Gastrocnemius medialis (tissue), 4 donors: ENCODE data around the gene SRRM2.

Experiments
- POLR2A ChIP-seq, 2 donors: fragments of 450-650 bp; IDR thresholded peaks; one replicate each; pipeline ENCODE4 v1.6.1; 2017; ENCODE audit warnings: antibody characterized with exemption in 2 of 2, mild to moderate bottlenecking in 2 of 2, moderate library complexity in 2 of 2
- TF ChIP-seq, protein P1 (sequence below), 5 experiments: fragments of 450-650 bp in 3 of 5; fragments of 200-600 bp in 2 of 5; sonication (generic) in 2 of 5; IDR thresholded peaks in 4 of 5; conservative IDR thresholded peaks in 1 of 5; 1 replicate in 4 of 5; 2 replicates in 1 of 5; pipeline ENCODE4 v1.5.1; 2016 to 2019; ENCODE audit warnings: antibody characterized with exemption in 5 of 5, mild to moderate bottlenecking in 3 of 5, moderate library complexity in 3 of 5

DNA sequence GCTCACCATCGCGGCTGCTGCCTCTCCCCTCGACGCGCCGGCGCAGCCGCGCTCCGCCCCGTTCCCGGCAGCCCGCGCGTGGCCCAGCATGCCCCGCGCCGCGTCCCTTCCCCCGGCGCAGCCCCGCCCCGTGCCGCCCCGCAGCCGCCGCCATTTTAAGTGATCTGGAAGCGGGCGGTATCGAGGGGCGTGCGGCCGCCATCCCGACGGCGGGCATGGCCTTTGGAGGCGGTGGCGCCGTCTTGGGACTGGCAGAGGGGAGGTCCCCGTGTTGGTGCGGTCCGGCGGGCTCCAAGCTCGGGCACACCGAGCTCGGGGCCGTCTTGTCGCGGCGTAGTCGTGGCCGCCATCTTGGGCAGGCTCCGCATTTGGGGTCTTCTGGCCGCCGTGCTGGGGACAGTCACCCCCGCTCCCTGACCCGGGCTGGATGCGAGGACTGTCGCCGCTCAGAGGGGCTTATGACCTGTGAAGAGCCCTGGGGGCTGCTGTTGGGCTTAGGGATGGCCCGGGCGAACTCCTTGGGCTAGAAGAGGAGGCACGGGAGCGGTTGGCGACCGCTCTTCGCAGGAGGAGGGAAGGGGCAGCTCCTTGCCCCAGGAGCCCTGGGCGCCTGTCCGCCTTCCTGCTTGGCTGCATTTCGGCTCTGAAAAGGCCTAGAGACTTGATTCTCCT, 24.9 kb downstream of the SRRM2 start, which contains the start of gene ELOB:
- TF ChIP-seq POLR2A (IDR thresholded peaks at IDR 0.05): peak; percentile 61 to 78
- TF ChIP-seq, protein P1, sequence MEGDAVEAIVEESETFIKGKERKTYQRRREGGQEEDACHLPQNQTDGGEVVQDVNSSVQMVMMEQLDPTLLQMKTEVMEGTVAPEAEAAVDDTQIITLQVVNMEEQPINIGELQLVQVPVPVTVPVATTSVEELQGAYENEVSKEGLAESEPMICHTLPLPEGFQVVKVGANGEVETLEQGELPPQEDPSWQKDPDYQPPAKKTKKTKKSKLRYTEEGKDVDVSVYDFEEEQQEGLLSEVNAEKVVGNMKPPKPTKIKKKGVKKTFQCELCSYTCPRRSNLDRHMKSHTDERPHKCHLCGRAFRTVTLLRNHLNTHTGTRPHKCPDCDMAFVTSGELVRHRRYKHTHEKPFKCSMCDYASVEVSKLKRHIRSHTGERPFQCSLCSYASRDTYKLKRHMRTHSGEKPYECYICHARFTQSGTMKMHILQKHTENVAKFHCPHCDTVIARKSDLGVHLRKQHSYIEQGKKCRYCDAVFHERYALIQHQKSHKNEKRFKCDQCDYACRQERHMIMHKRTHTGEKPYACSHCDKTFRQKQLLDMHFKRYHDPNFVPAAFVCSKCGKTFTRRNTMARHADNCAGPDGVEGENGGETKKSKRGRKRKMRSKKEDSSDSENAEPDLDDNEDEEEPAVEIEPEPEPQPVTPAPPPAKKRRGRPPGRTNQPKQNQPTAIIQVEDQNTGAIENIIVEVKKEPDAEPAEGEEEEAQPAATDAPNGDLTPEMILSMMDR (IDR thresholded peaks at IDR 0.05 in 4 of 5, conservative IDR thresholded peaks at IDR 0.05 in 1 of 5): no peak
